Fibroblast of skin of right biceps (primary cell): ENCODE results near the gene TSSC4.

Experiments used
- DNase-seq: peaks from one replicate; pipeline ENCODE4 v3.0.0-alpha.2; 2013

Gene TSSC4

GRCh38 chr11:2436013-2436520 lies 35.5 kb downstream of the TSSC4 start:
- DNase-seq, result no peak

- DNase-seq, result no peak
These were observed 36.0 kb downstream of the TSSC4 start for GRCh38 chr11:2436521-2437031.

- DNase-seq, result no peak
These were observed 37.0 kb downstream of the TSSC4 start for GRCh38 chr11:2437516-2437915.

- no peak for DNase-seq
These were observed 39.3 kb downstream of the TSSC4 start for GRCh38 chr11:2439820-2440219.

- DNase-seq, result no peak
These were observed 40.1 kb downstream of the TSSC4 start for GRCh38 chr11:2440646-2441045.

- no peak for DNase-seq
These were observed 40.6 kb downstream of the TSSC4 start for GRCh38 chr11:2441171-2441570.

- no peak for DNase-seq
These were observed 42.0 kb downstream of the TSSC4 start for GRCh38 chr11:2442589-2442988.

- no peak for DNase-seq
These were observed 42.9 kb downstream of the TSSC4 start for GRCh38 chr11:2443406-2443805.

- DNase-seq, result no peak
These were observed 43.6 kb downstream of the TSSC4 start, which contains the start of gene TRPM5 for GRCh38 chr11:2443881-2444820. TRPM5 (minus strand) TSS chr11:2444514; CDS start chr11:2423036, 21,478 bp downstream.

GRCh38 chr11:2444821-2445745 lies 44.5 kb downstream of the TSSC4 start, which contains the start of gene KCNQ1:
KCNQ1 (plus strand) TSS chr11:2445008; CDS start chr11:2445099, 91 bp downstream.
- no peak for DNase-seq

GRCh38 chr11:2445746-2446551 lies 45.4 kb downstream of the TSSC4 start:
- DNase-seq, result no peak

- DNase-seq, result no peak
These were observed 46.2 kb downstream of the TSSC4 start for GRCh38 chr11:2446590-2447252.

GRCh38 chr11:2447253-2447950 lies 46.9 kb downstream of the TSSC4 start:
- no peak for DNase-seq

GRCh38 chr11:2447951-2448650 lies 47.6 kb downstream of the TSSC4 start:
- DNase-seq, result no peak

- no peak for DNase-seq
These were observed 48.4 kb downstream of the TSSC4 start for GRCh38 chr11:2448661-2449547.

- DNase-seq, result no peak
These were observed 49.2 kb downstream of the TSSC4 start for GRCh38 chr11:2449548-2450320.

- DNase-seq, result no peak
These were observed 49.9 kb downstream of the TSSC4 start for GRCh38 chr11:2450321-2451041.

- no peak for DNase-seq
These were observed 50.8 kb downstream of the TSSC4 start for GRCh38 chr11:2451336-2451735.
